GM21723 (cell line): ENCODE data around the gene ACP4.
"Not testable (repeated sequence)": the region's sequence is repeated elsewhere in the genome, so short reads cannot be mapped to it uniquely, and the experiment has no call there.

ENCODE experiments used
- ATAC-seq: cut with Tn5 transposase; IDR thresholded peaks from one replicate; pipeline ENCODE4 v1.9.1; 2021; ENCODE audit warnings: mild to moderate bottlenecking, moderate library complexity; ENCODE audit not compliant: unreplicated experiment

ACP4 gene

GRCh38 chr19:50776131-50776530 is 14.1 kb upstream of the ACP4 start:
- ATAC-seq: no peak

- ATAC-seq: no peak
Measured at GRCh38 chr19:50777261-50777660, 13.0 kb upstream of the ACP4 start.

GRCh38 chr19:50777830-50778303 is 12.3 kb upstream of the ACP4 start:
- no peak for ATAC-seq

- no peak for ATAC-seq
Measured at GRCh38 chr19:50778906-50779430, 11.2 kb upstream of the ACP4 start.

GRCh38 chr19:50779504-50780457 is 10.4 kb upstream of the ACP4 start:
- ATAC-seq: no peak

DNA sequence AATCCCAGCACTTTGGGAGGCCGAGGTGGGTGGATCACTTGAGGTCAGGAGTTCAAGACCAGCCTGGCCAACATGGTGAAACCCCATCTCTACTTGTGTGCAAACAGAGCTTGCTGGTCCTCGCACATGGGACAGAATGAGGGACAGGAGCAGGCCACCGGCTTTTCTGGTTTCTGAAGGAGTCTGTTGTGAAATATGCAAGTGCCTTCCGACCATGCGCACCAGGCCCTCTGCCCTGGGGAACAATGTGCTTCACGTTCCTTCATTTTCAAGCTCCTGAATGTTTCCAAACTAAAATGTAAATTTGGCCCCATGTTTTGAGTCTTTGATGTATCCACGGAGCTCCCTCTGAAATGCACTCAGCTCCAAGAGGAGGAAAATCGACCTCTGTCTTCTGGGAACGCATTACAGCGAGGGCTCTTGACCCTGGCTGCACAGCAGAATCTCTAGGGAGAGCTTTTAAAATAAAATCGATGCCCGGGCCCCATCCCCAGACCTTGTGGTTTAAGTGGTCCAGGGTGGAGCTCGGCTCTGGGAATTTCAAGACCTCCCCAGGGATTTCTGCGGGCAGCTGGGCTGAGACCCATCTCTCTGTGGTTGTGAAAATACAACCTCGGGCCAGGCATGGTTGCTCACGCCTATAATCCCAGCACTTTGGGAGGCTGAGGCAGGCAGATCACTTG is 9.3 kb upstream of the ACP4 start:
- no peak for ATAC-seq

- not testable (repeated sequence) for ATAC-seq
Measured at GRCh38 chr19:50783848-50784152, 6.4 kb upstream of the ACP4 start.

- no peak for ATAC-seq
Measured at GRCh38 chr19:50784710-50785109, 5.5 kb upstream of the ACP4 start.

GRCh38 chr19:50785329-50785728 is 4.9 kb upstream of the ACP4 start:
- ATAC-seq: no peak

DNA sequence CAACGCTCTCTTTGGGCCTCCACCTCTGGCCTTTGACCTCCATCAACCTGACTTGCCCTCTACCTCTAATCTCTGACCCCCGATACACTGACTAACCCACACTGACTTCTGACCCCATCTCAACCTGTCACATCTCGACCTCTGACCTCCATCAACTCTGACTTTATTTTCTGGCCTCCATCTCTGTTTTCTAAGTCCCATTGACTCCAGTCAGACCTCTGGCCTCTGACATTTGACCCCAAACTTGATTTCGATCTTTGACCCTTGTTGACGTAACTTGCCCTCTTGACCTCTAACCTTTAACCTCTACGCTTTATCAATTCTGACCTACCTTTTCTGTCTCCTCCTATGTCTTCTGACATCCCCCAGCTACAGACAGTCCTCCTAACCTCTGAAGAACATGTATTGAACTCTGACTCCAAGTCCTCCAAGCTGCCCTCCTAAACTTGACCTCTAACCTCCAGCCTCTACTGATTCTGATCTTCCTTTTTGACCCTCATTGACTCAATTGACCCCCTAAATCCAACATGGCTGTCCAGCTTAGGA is 780 bp downstream of the ACP4 start:
- no peak for ATAC-seq

DNA sequence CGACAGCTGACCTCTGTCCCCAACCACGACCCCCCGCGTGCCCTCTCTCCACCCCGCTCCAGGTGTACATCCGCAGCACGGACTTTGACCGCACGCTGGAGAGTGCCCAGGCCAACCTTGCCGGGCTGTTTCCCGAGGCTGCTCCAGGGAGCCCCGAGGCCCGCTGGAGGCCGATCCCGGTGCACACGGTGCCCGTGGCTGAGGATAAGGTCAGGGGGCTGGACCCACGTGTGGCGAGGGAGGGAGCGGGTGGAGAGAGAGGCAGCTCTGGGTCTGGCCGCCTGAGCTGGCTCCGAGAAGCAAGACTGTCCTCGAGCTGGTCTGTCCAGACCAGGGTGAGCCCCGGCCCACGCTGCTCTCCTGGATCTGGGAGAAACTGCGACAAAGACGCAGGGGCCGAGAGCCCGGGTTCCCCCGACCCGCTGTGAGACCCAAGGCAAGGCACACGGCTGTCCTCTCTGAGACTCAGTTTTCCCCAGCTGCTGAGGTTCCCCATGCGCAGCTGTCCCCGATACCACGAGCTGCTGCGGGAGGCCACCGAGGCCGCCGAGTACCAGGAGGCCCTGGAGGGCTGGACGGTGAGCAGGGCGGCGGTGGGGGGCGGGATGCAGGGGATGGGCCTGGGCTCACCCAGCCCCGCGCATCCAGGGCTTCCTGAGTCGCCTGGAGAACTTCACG is 1.5 kb downstream of the ACP4 start:
- ATAC-seq: no peak

DNA sequence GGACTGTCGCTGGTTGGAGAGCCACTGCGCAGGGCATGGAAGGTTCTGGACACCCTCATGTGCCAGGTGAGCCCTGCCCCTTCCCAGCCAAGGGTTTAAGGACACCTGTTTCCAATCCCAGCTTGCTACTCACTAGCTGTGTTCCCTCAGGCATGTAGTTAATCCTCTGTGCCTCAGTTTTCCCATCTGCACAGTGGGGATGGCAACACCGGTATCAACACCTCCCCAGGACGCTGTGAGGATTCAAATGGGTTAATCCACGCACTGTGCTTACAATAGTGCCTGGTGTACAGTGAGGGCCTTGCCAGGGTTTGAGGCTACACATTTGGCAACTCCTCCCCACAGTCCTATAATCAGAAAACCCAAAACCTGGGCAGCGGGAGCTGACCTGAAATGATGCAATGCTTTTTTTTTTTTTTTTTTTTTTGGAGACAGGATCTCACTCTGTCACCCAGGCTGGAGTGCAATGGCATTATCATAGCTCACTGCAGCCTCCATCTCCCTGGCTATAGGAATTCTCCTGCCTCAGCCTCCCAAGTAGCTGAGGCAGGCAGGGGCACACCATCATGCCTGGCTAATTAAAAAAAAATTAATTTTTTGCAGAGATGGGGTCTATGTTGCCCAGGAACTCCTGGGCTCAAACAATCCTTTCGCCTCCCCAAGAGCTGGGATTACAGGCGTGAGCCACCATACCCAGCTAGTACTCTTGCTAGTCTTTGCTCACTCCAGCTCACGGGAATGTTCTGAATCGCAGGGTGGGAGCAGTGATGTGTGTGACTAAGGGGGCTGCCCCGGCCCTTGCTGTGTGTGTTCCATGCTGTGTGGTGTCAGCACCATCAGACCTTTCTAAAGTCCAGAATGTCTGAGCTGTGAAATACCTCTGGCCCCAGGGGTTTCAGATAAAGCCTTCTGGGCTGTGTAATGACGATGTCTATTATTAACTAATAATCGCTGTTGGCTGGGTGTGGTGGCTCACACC is 2.3 kb downstream of the ACP4 start:
- ATAC-seq: no peak

DNA sequence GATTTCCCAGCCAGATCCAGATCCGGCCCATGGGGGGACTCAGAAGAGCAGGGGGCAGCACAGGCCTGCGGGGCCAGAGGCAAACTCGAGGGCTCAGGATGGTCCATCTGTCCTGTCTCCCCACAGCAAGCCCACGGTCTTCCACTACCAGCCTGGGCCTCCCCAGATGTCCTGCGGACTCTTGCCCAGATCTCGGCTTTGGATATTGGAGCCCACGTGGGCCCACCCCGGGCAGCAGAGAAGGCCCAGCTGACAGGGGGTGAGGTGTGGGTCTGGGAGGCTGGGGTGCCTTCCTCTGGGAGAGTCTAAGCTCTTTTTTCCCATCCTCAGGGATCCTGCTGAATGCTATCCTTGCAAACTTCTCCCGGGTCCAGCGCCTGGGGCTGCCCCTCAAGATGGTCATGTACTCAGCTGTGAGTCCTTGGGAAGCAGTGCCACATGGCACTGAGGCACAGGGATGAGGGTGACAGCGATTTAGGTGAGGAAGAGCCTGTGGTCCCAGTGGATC is 3.4 kb downstream of the ACP4 start:
- no peak for ATAC-seq

DNA sequence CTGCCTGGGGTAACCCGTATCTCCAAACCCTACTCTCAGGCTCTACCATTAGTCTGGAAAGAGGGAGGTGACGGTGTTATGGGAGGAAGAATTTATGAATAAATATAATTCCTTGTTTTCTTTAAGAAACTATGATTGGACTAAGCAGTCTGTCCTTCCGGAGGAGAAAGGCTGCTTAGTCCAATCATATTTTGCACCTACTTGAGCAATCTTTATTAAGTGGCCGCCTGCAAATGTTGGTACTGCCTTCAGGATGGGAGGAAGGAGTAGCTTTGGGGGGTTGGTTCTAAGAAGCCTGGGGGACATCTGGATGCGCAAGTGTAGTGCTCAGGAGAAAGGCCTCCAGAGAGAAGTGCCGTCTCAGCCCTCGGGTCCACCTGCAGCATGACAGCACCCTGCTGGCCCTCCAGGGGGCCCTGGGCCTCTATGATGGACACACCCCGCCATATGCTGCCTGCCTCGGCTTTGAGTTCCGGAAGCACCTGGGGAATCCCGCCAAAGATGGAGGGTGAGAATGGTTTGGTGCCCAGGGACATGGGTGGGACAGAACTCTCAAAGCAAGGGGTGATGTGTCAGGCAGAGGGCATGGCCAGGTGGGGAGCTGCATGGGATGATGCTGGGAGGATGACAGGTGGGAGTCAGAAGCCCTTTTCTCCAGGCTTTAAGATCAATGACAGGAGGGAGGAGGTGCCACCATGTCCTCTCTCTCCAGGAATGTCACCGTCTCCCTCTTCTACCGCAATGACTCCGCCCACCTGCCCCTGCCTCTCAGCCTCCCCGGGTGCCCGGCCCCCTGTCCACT is 4.1 kb downstream of the ACP4 start:
- no peak for ATAC-seq

GRCh38 chr19:50794876-50795663 is 4.9 kb downstream of the ACP4 start:
- ATAC-seq: no peak

DNA sequence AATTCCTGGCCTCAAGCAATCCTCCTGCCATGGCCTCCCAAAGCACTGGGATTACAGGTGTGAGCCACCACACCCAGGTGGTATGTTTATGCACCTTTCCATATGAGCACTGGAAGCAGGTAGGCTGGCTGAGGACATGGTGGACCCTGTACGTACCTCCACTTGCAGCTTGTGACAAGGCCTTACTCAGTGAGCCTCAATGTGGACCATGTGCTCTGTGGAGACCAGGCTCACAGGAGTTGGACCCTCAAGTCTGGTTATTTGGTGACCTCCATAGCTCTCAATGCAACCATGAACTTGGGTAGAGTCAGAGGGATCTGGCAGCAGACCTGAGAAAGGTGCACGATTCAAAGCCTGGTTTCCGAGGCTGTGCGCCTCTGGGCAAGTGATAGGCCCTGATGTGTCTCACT is 5.5 kb downstream of the ACP4 start:
- ATAC-seq: no peak

DNA sequence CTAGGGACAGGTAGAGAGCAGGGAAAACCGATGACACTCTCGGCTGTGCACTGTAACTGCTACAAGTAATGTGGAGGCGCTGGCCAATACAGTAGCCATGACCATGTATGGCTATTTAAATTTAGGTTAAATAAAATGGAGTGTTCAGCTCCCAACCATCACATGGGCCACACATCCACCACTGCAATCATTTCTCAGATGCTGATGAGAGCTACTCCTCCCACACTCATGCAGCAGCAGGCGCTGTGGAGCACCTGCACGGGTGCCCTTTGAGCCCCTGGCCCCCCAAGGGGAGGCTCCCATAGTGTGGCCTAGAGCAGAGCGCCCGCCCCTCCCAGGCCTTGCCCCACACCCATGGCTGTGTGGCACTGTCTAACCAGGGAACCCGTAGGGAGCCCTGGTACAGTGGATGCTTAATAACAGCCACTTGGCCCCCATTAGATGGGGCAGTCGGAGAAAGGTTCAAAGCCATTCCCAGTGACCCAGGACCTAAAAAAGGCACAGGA is 6.0 kb downstream of the ACP4 start:
- ATAC-seq: no peak
